ENCODE data around the gene DENND5B. TPM values are rescaled to one million over a fixed set of nuclear protein-coding genes. Genes with fewer than 3 reads are reported as not detected.

Gene DENND5B
- total and polyA plus RNA-seq, 10 of the 15 experiments (the other 5 are each of a cell fraction or from before 2014, with no cell fraction given): 0.39 to 32.5 (median 20.6) TPM

DNA sequence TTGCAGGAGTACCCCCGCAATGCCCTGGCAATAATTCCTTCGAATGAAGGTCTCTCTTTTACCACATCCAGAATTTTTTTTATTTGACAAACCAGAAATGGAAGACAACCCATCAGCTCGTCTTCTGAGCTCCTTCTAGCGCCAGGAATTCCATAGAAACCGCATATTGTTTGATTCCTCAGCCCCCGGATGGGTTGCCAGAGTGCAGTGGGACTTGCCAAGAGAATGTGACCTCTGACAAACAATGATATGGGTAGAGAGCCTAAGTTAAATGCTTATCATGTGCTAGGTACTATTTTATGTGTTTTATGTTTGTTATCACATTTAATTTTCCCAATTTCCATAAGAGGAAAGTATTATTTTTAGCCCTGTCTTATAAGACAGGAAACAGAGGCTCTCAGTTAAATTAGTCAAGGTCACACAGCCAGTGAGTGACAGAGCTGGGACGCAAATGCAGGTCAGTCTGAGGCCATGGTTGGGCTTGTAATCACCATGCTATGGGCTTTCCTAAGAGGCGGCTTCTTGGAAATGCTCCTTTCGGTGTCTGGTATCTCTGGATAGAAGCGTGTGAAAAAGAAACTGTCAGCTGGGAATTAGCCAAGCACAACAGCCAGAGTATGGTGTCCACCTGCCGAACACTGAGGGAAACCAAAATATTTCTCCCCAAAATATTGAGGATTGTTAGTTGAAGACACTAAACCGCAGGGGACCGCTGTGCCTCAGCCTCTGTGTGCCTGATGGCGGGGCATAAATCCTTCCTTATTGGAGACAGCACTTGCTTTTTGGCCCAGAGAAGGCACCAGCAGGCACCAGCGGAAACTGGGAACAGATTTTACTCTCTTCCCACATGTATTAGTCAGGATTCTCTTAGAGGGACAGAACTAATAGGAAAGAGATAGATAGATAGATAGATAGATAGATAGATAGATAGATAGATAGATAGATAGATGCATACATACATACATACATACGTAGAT lies 39.1 kb upstream of the DENND5B start:
- ChIA-PET SMC1A (ENCODE audit: uncharacterized antibody, unreplicated experiment) (interaction anchor here (1.0 kb wide), 1 partner anchor 21 kb away, joined by 3 read pairs; no protein-coding TSS in a partner anchor), RAD21 (ENCODE audit: unreplicated experiment) (no interaction called here), POLR2A (no interaction called here), CTCF (no interaction called here)
- Histone ChIP-seq H3K4me2 (ENCODE audit: control insufficient read depth, insufficient read depth) (no peak overlapping the region), H3K4me1 (ENCODE audit: control insufficient read depth, insufficient read depth, low read length) (peaks cover 8% of the 10 kb centered on the region; the same call in 1 of the 2 replicates), H2AFZ (ENCODE audit: control insufficient read depth, low read depth, low read length) (no peak overlapping the region), H3K27me3 (replicated peaks in 1 of 2; ENCODE audit: control insufficient read depth in 2 of 2, insufficient read depth in 2 of 2, low read length in 1 of 2) (no peaks in the 10 kb centered on the region), H3K79me2 (ENCODE audit: control insufficient read depth, insufficient read depth, low read length) (no peaks in the 10 kb centered on the region), H3K9me3 (replicated peaks; ENCODE audit: control insufficient read depth, insufficient read depth, low read length) (peaks cover 6% of the 10 kb centered on the region; the same call in 2 of the 3 replicates), H3K9ac (ENCODE audit: control insufficient read depth, insufficient read depth, low read length) (no peak overlapping the region), H3K36me3 (ENCODE audit: control insufficient read depth in 2 of 2, insufficient read depth in 2 of 2, low read length in 1 of 2) (no peaks in the 10 kb centered on the region), H3K4me3 (no peak overlapping the region), H4K20me1 (ENCODE audit: control insufficient read depth, insufficient read depth) (no peaks in the 10 kb centered on the region), H3K27ac (ENCODE audit: control insufficient read depth, insufficient read depth) (no peak overlapping the region)
- FAIRE-seq (no peak), ATAC-seq (no peak), DNase-seq (ENCODE audit: low read depth, low spot score) (no peak)
- in situ Hi-C loops (cut with MboI): no loop called here
- TF ChIP-seq ZNF217 (IDR thresholded peaks at IDR 0.05): no peak
- TF ChIP-seq, protein P1, sequence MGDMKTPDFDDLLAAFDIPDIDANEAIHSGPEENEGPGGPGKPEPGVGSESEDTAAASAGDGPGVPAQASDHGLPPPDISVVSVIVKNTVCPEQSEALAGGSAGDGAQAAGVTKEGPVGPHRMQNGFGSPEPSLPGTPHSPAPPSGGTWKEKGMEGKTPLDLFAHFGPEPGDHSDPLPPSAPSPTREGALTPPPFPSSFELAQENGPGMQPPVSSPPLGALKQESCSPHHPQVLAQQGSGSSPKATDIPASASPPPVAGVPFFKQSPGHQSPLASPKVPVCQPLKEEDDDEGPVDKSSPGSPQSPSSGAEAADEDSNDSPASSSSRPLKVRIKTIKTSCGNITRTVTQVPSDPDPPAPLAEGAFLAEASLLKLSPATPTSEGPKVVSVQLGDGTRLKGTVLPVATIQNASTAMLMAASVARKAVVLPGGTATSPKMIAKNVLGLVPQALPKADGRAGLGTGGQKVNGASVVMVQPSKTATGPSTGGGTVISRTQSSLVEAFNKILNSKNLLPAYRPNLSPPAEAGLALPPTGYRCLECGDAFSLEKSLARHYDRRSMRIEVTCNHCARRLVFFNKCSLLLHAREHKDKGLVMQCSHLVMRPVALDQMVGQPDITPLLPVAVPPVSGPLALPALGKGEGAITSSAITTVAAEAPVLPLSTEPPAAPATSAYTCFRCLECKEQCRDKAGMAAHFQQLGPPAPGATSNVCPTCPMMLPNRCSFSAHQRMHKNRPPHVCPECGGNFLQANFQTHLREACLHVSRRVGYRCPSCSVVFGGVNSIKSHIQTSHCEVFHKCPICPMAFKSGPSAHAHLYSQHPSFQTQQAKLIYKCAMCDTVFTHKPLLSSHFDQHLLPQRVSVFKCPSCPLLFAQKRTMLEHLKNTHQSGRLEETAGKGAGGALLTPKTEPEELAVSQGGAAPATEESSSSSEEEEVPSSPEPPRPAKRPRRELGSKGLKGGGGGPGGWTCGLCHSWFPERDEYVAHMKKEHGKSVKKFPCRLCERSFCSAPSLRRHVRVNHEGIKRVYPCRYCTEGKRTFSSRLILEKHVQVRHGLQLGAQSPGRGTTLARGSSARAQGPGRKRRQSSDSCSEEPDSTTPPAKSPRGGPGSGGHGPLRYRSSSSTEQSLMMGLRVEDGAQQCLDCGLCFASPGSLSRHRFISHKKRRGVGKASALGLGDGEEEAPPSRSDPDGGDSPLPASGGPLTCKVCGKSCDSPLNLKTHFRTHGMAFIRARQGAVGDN (IDR thresholded peaks at IDR 0.05): no peak
- TF ChIP-seq ZNF274 (IDR thresholded peaks at IDR 0.05; ENCODE audit: insufficient read depth, insufficient read length): no peak
- no TSS peak for BruUV-seq (replicated peaks)
- WGBS (ENCODE audit: insufficient coverage, insufficient replicate concordance, low lambda C conversion rate, missing lambda C conversion rate): 66% methylated on average over 16 of the region's 16 CpGs
- intact Hi-C loops (cut with micrococcal nuclease; ENCODE audit: unreplicated experiment): no loop called here

All from GM12878 (cell line).